GM19372 (cell line): ENCODE measurements around the gene STAG1.
"Not testable (repeated sequence)": the region's sequence is repeated elsewhere in the genome, so short reads cannot be mapped to it uniquely, and the experiment has no call there.

Experiments
- ATAC-seq: cut with Tn5 transposase; IDR thresholded peaks from one replicate; pipeline ENCODE4 v1.9.1; 2021; ENCODE audit warnings: mild to moderate bottlenecking, low read depth, moderate library complexity; ENCODE audit not compliant: unreplicated experiment

STAG1 gene

GRCh38 chr3:136752172-136752421 is at the start of gene STAG1:
STAG1 (minus strand) TSS chr3:136752378; CDS start chr3:136630898, 121,480 bp downstream.
- no peak for ATAC-seq

GRCh38 chr3:136801146-136801545 is 49.0 kb upstream of the STAG1 start:
- not testable (repeated sequence) for ATAC-seq

GRCh38 chr3:136792556-136793330 is 40.6 kb upstream of the STAG1 start:
- no peak for ATAC-seq

- no peak for ATAC-seq
These were observed 38.6 kb upstream of the STAG1 start for GRCh38 chr3:136790786-136791185.

GRCh38 chr3:136789976-136790375 is 37.8 kb upstream of the STAG1 start:
- ATAC-seq: no peak

- ATAC-seq: no peak
These were observed 36.0 kb upstream of the STAG1 start for GRCh38 chr3:136788154-136788553.

GRCh38 chr3:136787349-136787748 is 35.2 kb upstream of the STAG1 start:
- peak; percentile 74 for ATAC-seq

GRCh38 chr3:136783708-136784191 is 31.6 kb upstream of the STAG1 start:
- ATAC-seq: no peak

- ATAC-seq: no peak
These were observed 28.6 kb upstream of the STAG1 start for GRCh38 chr3:136780741-136781140.

GRCh38 chr3:136778865-136779264 is 26.7 kb upstream of the STAG1 start:
- no peak for ATAC-seq

- no peak for ATAC-seq
These were observed 20.5 kb upstream of the STAG1 start for GRCh38 chr3:136772709-136773108.

GRCh38 chr3:136758160-136759102 is 6.3 kb upstream of the STAG1 start:
- ATAC-seq: not testable (repeated sequence)

- no peak for ATAC-seq
These were observed 3.0 kb upstream of the STAG1 start for GRCh38 chr3:136755192-136755591.

GRCh38 chr3:136753326-136753939 is 1.3 kb upstream of the STAG1 start:
- no peak for ATAC-seq

GRCh38 chr3:136752422-136753325 is 496 bp upstream of the STAG1 start:
- ATAC-seq: peak; percentile 80

- ATAC-seq: peak; percentile 13
These were observed 634 bp downstream of the STAG1 start for GRCh38 chr3:136751316-136752171.

GRCh38 chr3:136750897-136751315 is 1.3 kb downstream of the STAG1 start:
- no peak for ATAC-seq

- ATAC-seq: no peak
These were observed 1.8 kb downstream of the STAG1 start for GRCh38 chr3:136750209-136750896.
